ENCODE results near the gene ZFP69B.

- TF ChIP-seq TAF1 (IDR thresholded peaks at IDR 0.05; ENCODE audit: borderline replicate concordance, insufficient read depth, low read length) (no peak), POLR2AphosphoS5 (IDR thresholded peaks at IDR 0.05; ENCODE audit: low read depth, low read length) (no peak), REST (IDR thresholded peaks at IDR 0.05; ENCODE audit: insufficient read depth in 1 of 2, low read depth in 2 of 2, low read length in 2 of 2) (no peak), FOXP2 (optimal IDR thresholded peaks at IDR 0.05; ENCODE audit: borderline replicate concordance, extremely low read depth, extremely low read length, insufficient read depth) (no peak)
These were observed 14.8 kb upstream of the ZFP69B start for GRCh38 chr1:40435471-40435870.
